K562 (cell line): ENCODE results near the gene GPC2. TPM values are rescaled to one million over a fixed set of nuclear protein-coding genes. Genes with fewer than 3 reads are reported as not detected.
A peak's percentile ranks its signal among the peaks of the same experiment; 100 is the strongest.

ENCODE experiments used
- DDX20 ChIP-seq: fragments of 450-650 bp; IDR thresholded peaks from 2 replicates; pipeline ENCODE4 v1.6.1; 2016; ENCODE audit warnings: missing genetic modification characterization, low read depth, mild to moderate bottlenecking, missing compliant biosample characterization, moderate library complexity
- DPF2 ChIP-seq: fragments of 450-650 bp; IDR thresholded peaks from 2 replicates; pipeline ENCODE4 v1.6.1; 2016
- ELF1 ChIP-seq: fragments of 200-800 bp; sonication (Bioruptor generic); IDR thresholded peaks from 2 replicates; pipeline ENCODE4 v1.6.1; 2016; ENCODE audit warnings: missing genetic modification characterization, missing compliant biosample characterization
- FOXK2 ChIP-seq, 2 experiments: fragments of 450-650 bp; IDR thresholded peaks in 1 of 2; conservative IDR thresholded peaks in 1 of 2; 2 replicates each; pipeline ENCODE4 v1.6.1; 2016; ENCODE audit warnings: low read depth in 2 of 2, mild to moderate bottlenecking in 1 of 2
- JUND ChIP-seq, 2 experiments: IDR thresholded peaks; 2 replicates in 1 of 2; 3 replicates in 1 of 2; pipeline ENCODE4 v1.6.1; 2011; ENCODE audit warnings: borderline replicate concordance in 2 of 2, low read depth in 2 of 2, low read length in 2 of 2, improper control_type of control experiment in 1 of 2, missing biosample characterization in 1 of 2, missing genetic modification characterization in 1 of 2, missing genetic modification reagents in 1 of 2
- POU5F1 ChIP-seq: fragments of 150-350 bp; IDR thresholded peaks from 2 replicates; pipeline ENCODE4 v1.6.1; 2014; ENCODE audit warnings: borderline replicate concordance, low read length, low read depth, mild to moderate bottlenecking; ENCODE audit not compliant: partially characterized antibody
- RAD51 ChIP-seq: fragments of 450-650 bp; IDR thresholded peaks from 2 replicates; pipeline ENCODE4 v1.7.1; 2016; ENCODE audit warnings: low read depth, mild to moderate bottlenecking, borderline replicate concordance
- SMARCA5 ChIP-seq: fragments of 450-650 bp; IDR thresholded peaks from 2 replicates; pipeline ENCODE4 v1.6.1; 2016
- TRIM24 ChIP-seq, 2 experiments: fragments of 450-650 bp; IDR thresholded peaks; 2 replicates each; pipeline ENCODE4 v1.6.1; 2016
- polyA plus RNA-seq, 8 experiments: library from polyadenylated mRNA; depleted of rRNA in 4 of 8; stranded (reverse) in 5 of 8; unstranded in 3 of 8; fragments of >200 nt; fragmentation: Nextera tagmentation in 2 of 8; fragmentation: Illumina TruSeq in 1 of 8; extraction: Ambion mirVana in 2 of 8; extraction: Trizol in 1 of 8; gene quantifications; 2 replicates each; pipeline versions ENCODE4 v1.2.1 to v1.2.3, GENCODE V29; 2011 to 2014; ENCODE audit warnings: inconsistent platforms in 1 of 8, missing spikeins in 1 of 8
- total RNA-seq, 7 experiments: library from RNA; depleted of rRNA in 6 of 7; stranded (reverse); fragments of >200 nt in 6 of 7; fragmentation: Illumina TruSeq in 2 of 7; extraction: Trizol in 2 of 7; gene quantifications; 2 replicates each; pipeline versions ENCODE4 v1.2.1 to v1.2.3, GENCODE V29; 2011 to 2021; ENCODE audit warnings: low replicate concordance in 1 of 7
- TF ChIP-seq, protein P1 (sequence below), 3 experiments: IDR thresholded peaks in 2 of 3; conservative IDR thresholded peaks in 1 of 3; 2 replicates each; pipeline ENCODE4 v1.5.1; 2011 to 2012; ENCODE audit warnings: low read length in 3 of 3, mild to moderate bottlenecking in 3 of 3, control low read depth in 2 of 3, improper control_type of control experiment in 1 of 3, inconsistent platforms in 1 of 3, low read depth in 1 of 3, mixed read lengths in 1 of 3, moderate library complexity in 1 of 3; ENCODE audit not compliant: insufficient read depth in 2 of 3
- TF ChIP-seq, protein P2 (sequence below): sonication (generic); formaldehyde crosslinking; IDR thresholded peaks from 2 replicates; pipeline ENCODE4 v1.8.0; 2022; ENCODE audit warnings: mild to moderate bottlenecking, missing genetic modification reagents
- TF ChIP-seq, protein P3 (sequence below): fragments of 450-650 bp; IDR thresholded peaks from 2 replicates; pipeline ENCODE4 v1.7.0; 2016; ENCODE audit warnings: borderline replicate concordance
- TF ChIP-seq, protein P4 (sequence below): sonication (generic); formaldehyde crosslinking; IDR thresholded peaks from 2 replicates; pipeline ENCODE4 v1.4.0; 2020; ENCODE audit warnings: mild to moderate bottlenecking, missing genetic modification reagents
- TF ChIP-seq, protein P5 (sequence below): fragments of 250-450 bp; sonication (Bioruptor Pico); IDR thresholded peaks from 2 replicates; pipeline ENCODE4 v1.5.0; 2021; ENCODE audit warnings: mild to moderate bottlenecking, borderline replicate concordance

The GPC2 gene
- total and polyA plus RNA-seq, 9 of the 15 experiments (the other 6 are each of a cell fraction or from before 2014, with no cell fraction given) = 0.06 to 7.7 (median 1.4) TPM; not detected in 1

DNA sequence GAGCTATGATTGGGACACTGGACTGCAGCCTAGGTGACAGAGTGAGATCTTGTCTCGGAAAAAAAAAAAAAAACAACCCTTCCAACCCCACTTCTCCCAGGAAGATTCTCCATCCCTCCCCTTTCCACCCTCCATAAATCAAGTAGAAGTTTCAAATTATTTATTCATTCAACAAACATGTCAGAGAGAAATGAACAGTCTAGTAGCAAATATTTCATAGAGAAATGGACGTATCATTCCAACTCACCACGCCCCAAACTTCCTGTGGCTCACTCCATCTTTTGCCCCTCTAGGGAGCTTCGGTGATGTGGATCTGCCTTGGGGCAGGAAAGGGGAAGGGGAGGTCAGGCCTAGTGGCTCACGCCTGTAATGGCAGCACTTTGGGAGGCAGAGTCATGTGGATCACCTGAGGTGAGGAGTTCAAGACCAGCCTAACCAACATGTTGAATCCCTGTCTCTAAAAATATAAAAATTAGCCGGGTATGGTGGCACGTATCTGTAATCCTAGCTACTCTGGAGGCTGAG, 18.0 kb downstream of the GPC2 start (continued):
- TF ChIP-seq, protein P1, sequence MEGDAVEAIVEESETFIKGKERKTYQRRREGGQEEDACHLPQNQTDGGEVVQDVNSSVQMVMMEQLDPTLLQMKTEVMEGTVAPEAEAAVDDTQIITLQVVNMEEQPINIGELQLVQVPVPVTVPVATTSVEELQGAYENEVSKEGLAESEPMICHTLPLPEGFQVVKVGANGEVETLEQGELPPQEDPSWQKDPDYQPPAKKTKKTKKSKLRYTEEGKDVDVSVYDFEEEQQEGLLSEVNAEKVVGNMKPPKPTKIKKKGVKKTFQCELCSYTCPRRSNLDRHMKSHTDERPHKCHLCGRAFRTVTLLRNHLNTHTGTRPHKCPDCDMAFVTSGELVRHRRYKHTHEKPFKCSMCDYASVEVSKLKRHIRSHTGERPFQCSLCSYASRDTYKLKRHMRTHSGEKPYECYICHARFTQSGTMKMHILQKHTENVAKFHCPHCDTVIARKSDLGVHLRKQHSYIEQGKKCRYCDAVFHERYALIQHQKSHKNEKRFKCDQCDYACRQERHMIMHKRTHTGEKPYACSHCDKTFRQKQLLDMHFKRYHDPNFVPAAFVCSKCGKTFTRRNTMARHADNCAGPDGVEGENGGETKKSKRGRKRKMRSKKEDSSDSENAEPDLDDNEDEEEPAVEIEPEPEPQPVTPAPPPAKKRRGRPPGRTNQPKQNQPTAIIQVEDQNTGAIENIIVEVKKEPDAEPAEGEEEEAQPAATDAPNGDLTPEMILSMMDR (IDR thresholded peaks at IDR 0.05 in 2 of 3, conservative IDR thresholded peaks at IDR 0.05 in 1 of 3; ENCODE audit: insufficient read depth in 2 of 3, low read depth in 1 of 3, low read length in 3 of 3) = peak; percentile 11 to 24 (median 18); a peak in 1 of 6 replicates
- TF ChIP-seq SMARCA5 (peak; percentile 85; the same call in 1 of the 2 replicates), FOXK2 (conservative IDR thresholded peaks at IDR 0.05 in 1 of 2, IDR thresholded peaks at IDR 0.05 in 1 of 2; ENCODE audit: low read depth in 2 of 2) (peak in 1 of 2 experiments; percentile 17; a peak in 2 of 4 replicates), TRIM24 (IDR thresholded peaks at IDR 0.05) (no peak; a peak in 1 of 4 replicates), POU5F1 (no peak), ELF1 (no peak), JUND (IDR thresholded peaks at IDR 0.05; ENCODE audit: borderline replicate concordance, low read depth, low read length) (no peak), JUND (tag; IDR thresholded peaks at IDR 0.05; ENCODE audit: borderline replicate concordance, low read depth, low read length) (no peak), RAD51 (no peak), DDX20 (tag) (no peak), DPF2 (peak; percentile 62)
- TF ChIP-seq, protein P2, sequence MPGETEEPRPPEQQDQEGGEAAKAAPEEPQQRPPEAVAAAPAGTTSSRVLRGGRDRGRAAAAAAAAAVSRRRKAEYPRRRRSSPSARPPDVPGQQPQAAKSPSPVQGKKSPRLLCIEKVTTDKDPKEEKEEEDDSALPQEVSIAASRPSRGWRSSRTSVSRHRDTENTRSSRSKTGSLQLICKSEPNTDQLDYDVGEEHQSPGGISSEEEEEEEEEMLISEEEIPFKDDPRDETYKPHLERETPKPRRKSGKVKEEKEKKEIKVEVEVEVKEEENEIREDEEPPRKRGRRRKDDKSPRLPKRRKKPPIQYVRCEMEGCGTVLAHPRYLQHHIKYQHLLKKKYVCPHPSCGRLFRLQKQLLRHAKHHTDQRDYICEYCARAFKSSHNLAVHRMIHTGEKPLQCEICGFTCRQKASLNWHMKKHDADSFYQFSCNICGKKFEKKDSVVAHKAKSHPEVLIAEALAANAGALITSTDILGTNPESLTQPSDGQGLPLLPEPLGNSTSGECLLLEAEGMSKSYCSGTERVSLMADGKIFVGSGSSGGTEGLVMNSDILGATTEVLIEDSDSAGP = 0 out of 2 replicates have a peak, but pooled peaks have one; percentile 32
- TF ChIP-seq, protein P3, sequence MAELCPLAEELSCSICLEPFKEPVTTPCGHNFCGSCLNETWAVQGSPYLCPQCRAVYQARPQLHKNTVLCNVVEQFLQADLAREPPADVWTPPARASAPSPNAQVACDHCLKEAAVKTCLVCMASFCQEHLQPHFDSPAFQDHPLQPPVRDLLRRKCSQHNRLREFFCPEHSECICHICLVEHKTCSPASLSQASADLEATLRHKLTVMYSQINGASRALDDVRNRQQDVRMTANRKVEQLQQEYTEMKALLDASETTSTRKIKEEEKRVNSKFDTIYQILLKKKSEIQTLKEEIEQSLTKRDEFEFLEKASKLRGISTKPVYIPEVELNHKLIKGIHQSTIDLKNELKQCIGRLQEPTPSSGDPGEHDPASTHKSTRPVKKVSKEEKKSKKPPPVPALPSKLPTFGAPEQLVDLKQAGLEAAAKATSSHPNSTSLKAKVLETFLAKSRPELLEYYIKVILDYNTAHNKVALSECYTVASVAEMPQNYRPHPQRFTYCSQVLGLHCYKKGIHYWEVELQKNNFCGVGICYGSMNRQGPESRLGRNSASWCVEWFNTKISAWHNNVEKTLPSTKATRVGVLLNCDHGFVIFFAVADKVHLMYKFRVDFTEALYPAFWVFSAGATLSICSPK = peak; percentile 78; the same call in 1 of the 2 replicates
- TF ChIP-seq, protein P4, sequence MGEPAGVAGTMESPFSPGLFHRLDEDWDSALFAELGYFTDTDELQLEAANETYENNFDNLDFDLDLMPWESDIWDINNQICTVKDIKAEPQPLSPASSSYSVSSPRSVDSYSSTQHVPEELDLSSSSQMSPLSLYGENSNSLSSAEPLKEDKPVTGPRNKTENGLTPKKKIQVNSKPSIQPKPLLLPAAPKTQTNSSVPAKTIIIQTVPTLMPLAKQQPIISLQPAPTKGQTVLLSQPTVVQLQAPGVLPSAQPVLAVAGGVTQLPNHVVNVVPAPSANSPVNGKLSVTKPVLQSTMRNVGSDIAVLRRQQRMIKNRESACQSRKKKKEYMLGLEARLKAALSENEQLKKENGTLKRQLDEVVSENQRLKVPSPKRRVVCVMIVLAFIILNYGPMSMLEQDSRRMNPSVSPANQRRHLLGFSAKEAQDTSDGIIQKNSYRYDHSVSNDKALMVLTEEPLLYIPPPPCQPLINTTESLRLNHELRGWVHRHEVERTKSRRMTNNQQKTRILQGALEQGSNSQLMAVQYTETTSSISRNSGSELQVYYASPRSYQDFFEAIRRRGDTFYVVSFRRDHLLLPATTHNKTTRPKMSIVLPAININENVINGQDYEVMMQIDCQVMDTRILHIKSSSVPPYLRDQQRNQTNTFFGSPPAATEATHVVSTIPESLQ (CRISPR knock-in tag) = no peak
- TF ChIP-seq, protein P5, sequence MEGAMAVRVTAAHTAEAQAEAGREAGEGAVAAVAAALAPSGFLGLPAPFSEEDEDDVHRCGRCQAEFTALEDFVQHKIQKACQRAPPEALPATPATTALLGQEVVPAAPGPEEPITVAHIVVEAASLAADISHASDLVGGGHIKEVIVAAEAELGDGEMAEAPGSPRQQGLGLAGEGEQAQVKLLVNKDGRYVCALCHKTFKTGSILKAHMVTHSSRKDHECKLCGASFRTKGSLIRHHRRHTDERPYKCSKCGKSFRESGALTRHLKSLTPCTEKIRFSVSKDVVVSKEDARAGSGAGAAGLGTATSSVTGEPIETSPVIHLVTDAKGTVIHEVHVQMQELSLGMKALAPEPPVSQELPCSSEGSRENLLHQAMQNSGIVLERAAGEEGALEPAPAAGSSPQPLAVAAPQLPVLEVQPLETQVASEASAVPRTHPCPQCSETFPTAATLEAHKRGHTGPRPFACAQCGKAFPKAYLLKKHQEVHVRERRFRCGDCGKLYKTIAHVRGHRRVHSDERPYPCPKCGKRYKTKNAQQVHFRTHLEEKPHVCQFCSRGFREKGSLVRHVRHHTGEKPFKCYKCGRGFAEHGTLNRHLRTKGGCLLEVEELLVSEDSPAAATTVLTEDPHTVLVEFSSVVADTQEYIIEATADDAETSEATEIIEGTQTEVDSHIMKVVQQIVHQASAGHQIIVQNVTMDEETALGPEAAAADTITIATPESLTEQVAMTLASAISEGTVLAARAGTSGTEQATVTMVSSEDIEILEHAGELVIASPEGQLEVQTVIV = no peak
